ENCODE results near the gene FTCDNL1.

GRCh38 chr2:199814817-199815211 is 36.2 kb downstream of the FTCDNL1 start:
- no peak for TF ChIP-seq CTCF (IDR thresholded peaks at IDR 0.05)
- TF ChIP-seq POLR2A (IDR thresholded peaks at IDR 0.05): no peak
